ENCODE measurements around the gene MAPKAP1.

The MAPKAP1 gene

DNA sequence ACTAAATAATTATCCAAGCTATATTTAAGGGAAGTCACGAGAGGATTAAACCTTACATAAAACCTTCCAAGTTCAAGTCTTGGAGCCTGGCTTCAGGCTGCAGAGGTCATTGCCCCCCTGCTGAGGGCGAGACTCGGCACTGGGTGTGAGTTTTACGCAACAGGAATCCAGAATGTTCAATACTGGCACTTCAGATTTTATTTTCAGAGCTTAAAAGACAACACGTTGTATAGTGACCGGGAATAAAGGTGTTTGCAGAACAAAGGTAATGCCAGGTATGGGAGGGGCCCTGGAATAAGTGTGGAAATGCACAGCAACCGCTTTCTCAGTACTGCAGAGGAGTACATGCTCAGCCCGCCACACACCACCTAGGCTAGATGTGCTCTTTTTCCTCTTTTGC lies 238.4 kb downstream of the MAPKAP1 start:
- TF ChIP-seq, protein P1, sequence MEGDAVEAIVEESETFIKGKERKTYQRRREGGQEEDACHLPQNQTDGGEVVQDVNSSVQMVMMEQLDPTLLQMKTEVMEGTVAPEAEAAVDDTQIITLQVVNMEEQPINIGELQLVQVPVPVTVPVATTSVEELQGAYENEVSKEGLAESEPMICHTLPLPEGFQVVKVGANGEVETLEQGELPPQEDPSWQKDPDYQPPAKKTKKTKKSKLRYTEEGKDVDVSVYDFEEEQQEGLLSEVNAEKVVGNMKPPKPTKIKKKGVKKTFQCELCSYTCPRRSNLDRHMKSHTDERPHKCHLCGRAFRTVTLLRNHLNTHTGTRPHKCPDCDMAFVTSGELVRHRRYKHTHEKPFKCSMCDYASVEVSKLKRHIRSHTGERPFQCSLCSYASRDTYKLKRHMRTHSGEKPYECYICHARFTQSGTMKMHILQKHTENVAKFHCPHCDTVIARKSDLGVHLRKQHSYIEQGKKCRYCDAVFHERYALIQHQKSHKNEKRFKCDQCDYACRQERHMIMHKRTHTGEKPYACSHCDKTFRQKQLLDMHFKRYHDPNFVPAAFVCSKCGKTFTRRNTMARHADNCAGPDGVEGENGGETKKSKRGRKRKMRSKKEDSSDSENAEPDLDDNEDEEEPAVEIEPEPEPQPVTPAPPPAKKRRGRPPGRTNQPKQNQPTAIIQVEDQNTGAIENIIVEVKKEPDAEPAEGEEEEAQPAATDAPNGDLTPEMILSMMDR (conservative IDR thresholded peaks at IDR 0.05): no peak
- no peak overlapping the region for H3K27ac ChIP-seq

DNA sequence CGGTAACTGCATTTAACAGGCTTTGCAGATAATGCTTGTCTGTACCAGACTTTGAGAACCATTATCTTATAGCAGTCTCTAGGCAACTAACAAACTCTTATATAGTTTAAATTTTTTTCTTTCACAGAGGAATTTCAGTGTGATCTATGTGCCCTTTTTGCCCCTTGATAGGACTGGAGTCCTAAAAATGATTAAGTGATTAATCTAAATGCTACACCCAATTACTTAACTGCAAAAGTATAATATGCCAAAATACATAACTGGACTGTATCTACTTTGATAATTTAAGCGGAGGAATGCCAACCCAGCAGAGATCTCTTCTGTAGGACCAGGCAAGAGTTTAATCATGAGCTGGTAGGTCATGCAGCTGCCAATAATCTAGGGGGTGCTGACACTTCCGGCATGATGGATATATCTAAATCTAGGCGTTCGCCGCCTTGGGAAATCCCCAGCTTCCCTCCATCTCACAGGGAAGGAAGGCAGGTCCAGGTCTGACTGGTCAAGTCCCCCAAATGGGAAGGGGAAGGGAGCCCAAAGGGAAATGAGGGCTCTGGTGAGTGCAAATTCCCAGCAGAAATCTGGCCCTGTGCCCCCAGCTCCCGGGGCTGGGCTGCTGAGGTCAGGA lies 239.8 kb downstream of the MAPKAP1 start:
- TF ChIP-seq, protein P1 (conservative IDR thresholded peaks at IDR 0.05): no peak
- no peak overlapping the region for H3K27ac ChIP-seq

DNA sequence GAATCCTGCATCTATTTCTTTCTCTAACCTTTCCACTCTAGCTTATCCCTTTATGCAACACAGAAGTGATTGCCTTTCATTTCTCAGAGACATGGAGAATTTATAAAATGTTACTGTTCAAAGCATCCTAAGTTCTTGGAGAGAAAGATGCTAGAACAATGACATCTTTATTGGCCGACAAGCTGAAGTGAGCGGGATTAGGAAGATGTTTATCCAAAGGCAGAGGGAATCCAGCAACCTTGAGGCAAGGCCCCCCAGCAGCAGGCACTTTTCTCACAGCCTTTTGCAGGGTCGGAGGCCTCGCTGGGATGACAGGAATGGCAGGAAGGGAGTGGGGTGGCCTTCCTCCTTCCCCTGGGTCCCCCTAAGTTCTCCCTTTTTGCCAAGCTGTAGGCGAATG lies 240.6 kb downstream of the MAPKAP1 start:
- no peak overlapping the region for H3K27ac ChIP-seq
- TF ChIP-seq, protein P1 (conservative IDR thresholded peaks at IDR 0.05): no peak

DNA sequence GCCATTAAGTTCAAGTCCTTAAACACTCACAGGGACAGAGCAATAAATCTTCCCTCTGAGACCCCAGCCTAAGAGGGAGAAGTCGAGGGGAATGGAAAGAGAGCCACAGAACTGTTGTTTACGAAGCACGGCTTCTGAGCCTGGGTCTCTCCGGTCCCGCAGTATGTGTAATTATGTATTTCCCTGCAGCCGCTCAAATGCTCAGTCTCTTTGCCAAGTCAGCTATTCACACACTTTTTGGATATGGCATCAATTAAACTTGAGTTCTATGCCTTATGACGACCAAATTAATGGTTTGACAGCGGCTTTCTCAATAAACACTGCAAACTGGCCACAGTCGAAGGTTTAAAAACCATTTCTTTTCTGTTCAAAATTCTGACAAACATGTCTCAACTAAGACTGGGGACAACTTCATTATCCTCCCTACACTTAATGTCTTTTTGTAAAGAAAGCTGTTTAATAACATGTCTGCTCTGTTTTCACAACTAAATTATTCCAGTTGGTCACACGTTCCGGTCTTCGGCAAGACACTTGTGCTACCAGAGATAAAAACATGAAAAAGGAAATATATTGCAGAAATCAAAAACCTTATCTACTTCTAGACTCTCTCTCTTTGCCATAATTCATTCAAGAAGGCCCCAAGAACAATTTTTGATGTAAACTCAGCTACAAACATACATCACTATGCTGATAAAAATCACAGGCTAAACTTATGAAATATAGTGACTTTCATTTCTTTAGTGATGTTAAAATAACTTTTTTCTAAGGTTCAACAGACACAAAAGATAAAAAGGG lies 242.2 kb downstream of the MAPKAP1 start:
- H3K27ac ChIP-seq: no peak overlapping the region
- TF ChIP-seq, protein P1 (conservative IDR thresholded peaks at IDR 0.05): no peak

DNA sequence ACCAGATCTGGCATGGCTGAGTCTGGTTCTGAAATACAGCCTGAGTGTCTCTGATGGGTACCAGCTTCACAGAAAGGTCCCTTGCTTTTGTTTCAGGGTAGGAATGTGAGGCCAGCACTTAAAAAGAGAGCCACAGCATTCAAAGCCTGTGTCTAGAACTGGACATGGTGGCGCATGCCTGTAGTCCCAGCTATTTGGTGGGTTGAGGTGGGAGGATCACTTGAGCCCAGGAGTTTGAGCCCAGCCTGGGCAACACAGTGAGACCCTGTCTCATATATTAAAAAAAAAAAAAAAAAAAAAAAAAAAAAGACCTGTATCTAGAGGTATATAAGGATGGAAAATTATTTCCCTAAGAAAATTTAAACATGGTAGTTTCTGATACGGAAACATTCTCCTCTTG lies 243.1 kb downstream of the MAPKAP1 start:
- TF ChIP-seq, protein P1 (conservative IDR thresholded peaks at IDR 0.05): no peak
- H3K27ac ChIP-seq: no peak overlapping the region

DNA sequence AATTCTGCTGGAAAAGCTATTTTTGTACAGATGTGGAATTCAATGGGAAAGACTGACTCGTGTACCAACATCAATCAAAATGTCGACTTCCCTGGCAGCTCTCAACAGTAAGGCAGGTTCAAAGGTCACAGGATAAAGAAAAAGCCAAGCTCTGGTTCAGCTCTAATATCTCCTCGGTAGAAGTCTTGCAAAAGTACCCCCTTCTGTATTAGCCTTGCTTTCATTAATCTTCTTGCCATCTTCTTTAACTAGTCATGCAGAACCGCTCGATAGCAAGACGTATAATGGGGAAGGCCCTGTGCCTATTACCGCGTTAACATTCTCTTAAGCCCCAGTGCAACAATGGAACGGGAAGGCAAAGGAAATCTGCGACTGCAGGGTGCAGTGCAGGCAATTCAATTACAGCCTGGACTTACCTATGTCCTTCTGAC lies 244.1 kb downstream of the MAPKAP1 start:
- H3K27ac ChIP-seq: no peak overlapping the region
- TF ChIP-seq, protein P1 (conservative IDR thresholded peaks at IDR 0.05): no peak

DNA sequence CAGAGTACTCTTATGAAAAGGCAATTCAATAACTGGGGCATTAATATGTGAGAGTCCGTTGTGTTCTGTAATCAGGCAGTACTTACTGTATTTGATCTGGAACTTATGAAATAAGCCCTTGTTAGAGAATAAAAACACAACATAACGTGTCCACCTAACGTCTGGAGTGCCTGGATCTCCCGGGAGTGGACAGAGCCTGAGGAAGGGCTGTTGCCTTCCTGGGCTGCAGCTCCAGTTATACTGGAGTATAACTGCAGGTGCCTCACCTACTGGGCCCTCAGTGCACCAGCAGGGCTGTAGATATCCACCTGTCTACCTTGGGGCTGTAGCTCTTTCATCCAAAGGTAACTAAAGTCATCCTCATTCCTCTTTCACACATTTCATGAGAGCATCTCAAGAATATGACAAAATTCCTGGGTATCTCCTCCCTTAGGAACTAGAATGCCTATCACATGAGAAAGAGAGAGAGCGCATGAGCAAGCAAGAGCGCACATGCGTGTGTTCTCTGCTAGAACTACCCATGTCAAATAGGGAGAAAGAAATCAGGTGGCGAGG lies 245.3 kb downstream of the MAPKAP1 start:
- TF ChIP-seq, protein P1 (conservative IDR thresholded peaks at IDR 0.05): no peak
- H3K27ac ChIP-seq: no peak overlapping the region

Data from VCaP (cell line).